ENCODE measurements around the gene GULP1. TPM values are rescaled to one million over a fixed set of nuclear protein-coding genes. Genes with fewer than 3 reads are reported as not detected.

Gene GULP1
- total and polyA plus RNA-seq, 2 of the 4 experiments (the other 2 are of a cell fraction): 24.4 to 40.1 TPM

GRCh38 chr2:188338463-188338862 is 46.8 kb downstream of the GULP1 start:
- CTCF ChIA-PET: interaction anchor here (0.6 to 1.1 kb wide), 2 partner anchors 10 to 20 kb away, joined by 3 to 6 read pairs; no protein-coding TSS in a partner anchor
- Histone ChIP-seq H2AK9ac (replicated peaks; ENCODE audit: low read depth, low read length, poor library complexity) (no peak overlapping the region), H3K4me3 (ENCODE audit: insufficient read depth, low read depth, low read length) (no peak overlapping the region)

More at GRCh38 chr2:188338463-188338862, 46.8 kb downstream of the GULP1 start:
- Histone ChIP-seq H3K27me3 (ENCODE audit: control insufficient read depth, insufficient read depth, low read length) (no peaks in the 10 kb centered on the region), H2BK5ac (ENCODE audit: low read depth, low read length, poor library complexity, severe bottlenecking) (no peak overlapping the region), H2BK20ac (ENCODE audit: low read depth, low read length) (no peak overlapping the region), H3K4me2 (ENCODE audit: low read depth, low read length) (no peak overlapping the region), H3K9ac (ENCODE audit: low read depth, low read length) (no peak overlapping the region), H4K8ac (ENCODE audit: low read depth in 2 of 2, low read length in 2 of 2) (no peak overlapping the region), H3K23ac (ENCODE audit: low read depth, low read length) (no peak overlapping the region), H3K4me1 (ENCODE audit: control insufficient read depth, insufficient read depth, low read length) (peaks cover 3% of the 10 kb centered on the region), H3K9me1 (ENCODE audit: insufficient read depth, low read length) (no peaks in the 10 kb centered on the region; the same call in 1 of the 2 replicates), H3K18ac (ENCODE audit: low read depth, low read length) (no peak overlapping the region), H3K79me1 (ENCODE audit: low read depth in 1 of 2, low read length in 2 of 2) (peaks cover 3 to 50% of the 10 kb centered on the region in 2 experiments; a peak in 3 of 4 replicates), H3K9me3 (ENCODE audit: control insufficient read depth, insufficient read depth, low read length) (no peaks in the 10 kb centered on the region), H3K36me3 (ENCODE audit: control insufficient read depth, insufficient read depth, low read length) (no peaks in the 10 kb centered on the region), H2AFZ (replicated peaks; ENCODE audit: low read length, poor library complexity) (no peak overlapping the region), H4K5ac (ENCODE audit: low read depth, low read length) (no peak overlapping the region), H2AK5ac (ENCODE audit: low read depth, low read length) (no peak overlapping the region), H2BK15ac (ENCODE audit: low read depth, low read length) (no peak overlapping the region), H3K27ac (ENCODE audit: insufficient read depth, low read length) (no peak overlapping the region), H4K91ac (ENCODE audit: insufficient read depth, low read depth, low read length) (no peak overlapping the region), H3K14ac (replicated peaks; ENCODE audit: low read depth, low read length) (no peak overlapping the region), H4K20me1 (ENCODE audit: insufficient read depth, low read length) (no peaks in the 10 kb centered on the region), H3K4ac (ENCODE audit: low read depth, low read length) (no peak overlapping the region), H2BK120ac (ENCODE audit: low read depth, low read length) (no peak overlapping the region), H3K56ac (ENCODE audit: extremely low read depth, insufficient read depth, low read length) (no peak overlapping the region)
- ATAC-seq (ENCODE audit: low read depth): no peak
- in situ Hi-C loops (cut with MboI; ENCODE audit: low sequenced_read_pairs) (no loop called here), dilution Hi-C loops (cut with HindIII; ENCODE audit: low sequenced_read_pairs, unreplicated experiment) (no loop called here), intact Hi-C loops (cut with micrococcal nuclease) (no loop called here)
- no peak for TF ChIP-seq MXI1 (IDR thresholded peaks at IDR 0.05; ENCODE audit: borderline replicate concordance, low read depth, low read length)
- TF ChIP-seq, protein P1, sequence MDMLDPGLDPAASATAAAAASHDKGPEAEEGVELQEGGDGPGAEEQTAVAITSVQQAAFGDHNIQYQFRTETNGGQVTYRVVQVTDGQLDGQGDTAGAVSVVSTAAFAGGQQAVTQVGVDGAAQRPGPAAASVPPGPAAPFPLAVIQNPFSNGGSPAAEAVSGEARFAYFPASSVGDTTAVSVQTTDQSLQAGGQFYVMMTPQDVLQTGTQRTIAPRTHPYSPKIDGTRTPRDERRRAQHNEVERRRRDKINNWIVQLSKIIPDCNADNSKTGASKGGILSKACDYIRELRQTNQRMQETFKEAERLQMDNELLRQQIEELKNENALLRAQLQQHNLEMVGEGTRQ (IDR thresholded peaks at IDR 0.05; ENCODE audit: low read depth, low read length): no peak
- TF ChIP-seq CEBPB (IDR thresholded peaks at IDR 0.05; ENCODE audit: low read depth, low read length): no peak
- TF ChIP-seq RAD21 (IDR thresholded peaks at IDR 0.05; ENCODE audit: low read length): no peak
- TF ChIP-seq MAFK (IDR thresholded peaks at IDR 0.05; ENCODE audit: low read depth, low read length): no peak
- TF ChIP-seq SMC3 (IDR thresholded peaks at IDR 0.05; ENCODE audit: low read depth, low read length): no peak
- TF ChIP-seq FOS (IDR thresholded peaks at IDR 0.05; ENCODE audit: low read depth, low read length): no peak
- TF ChIP-seq RFX5 (IDR thresholded peaks at IDR 0.05; ENCODE audit: low read depth, low read length): no peak
- TF ChIP-seq CHD1 (IDR thresholded peaks at IDR 0.05; ENCODE audit: low read depth, low read length): no peak
- TF ChIP-seq BHLHE40 (IDR thresholded peaks at IDR 0.05; ENCODE audit: low read depth, low read length): no peak
- TF ChIP-seq MAZ (IDR thresholded peaks at IDR 0.05; ENCODE audit: borderline replicate concordance, low read depth, low read length): no peak
- TF ChIP-seq, protein P2, sequence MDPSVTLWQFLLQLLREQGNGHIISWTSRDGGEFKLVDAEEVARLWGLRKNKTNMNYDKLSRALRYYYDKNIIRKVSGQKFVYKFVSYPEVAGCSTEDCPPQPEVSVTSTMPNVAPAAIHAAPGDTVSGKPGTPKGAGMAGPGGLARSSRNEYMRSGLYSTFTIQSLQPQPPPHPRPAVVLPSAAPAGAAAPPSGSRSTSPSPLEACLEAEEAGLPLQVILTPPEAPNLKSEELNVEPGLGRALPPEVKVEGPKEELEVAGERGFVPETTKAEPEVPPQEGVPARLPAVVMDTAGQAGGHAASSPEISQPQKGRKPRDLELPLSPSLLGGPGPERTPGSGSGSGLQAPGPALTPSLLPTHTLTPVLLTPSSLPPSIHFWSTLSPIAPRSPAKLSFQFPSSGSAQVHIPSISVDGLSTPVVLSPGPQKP (IDR thresholded peaks at IDR 0.05; ENCODE audit: borderline replicate concordance, low read depth, low read length): no peak
- TF ChIP-seq CTCF (conservative IDR thresholded peaks at IDR 0.05; ENCODE audit: low read depth, low read length): no peak
- TF ChIP-seq NFE2L2 (IDR thresholded peaks at IDR 0.05; ENCODE audit: low read depth, low read length): no peak
- no TSS peak for BruUV-seq (replicated peaks)
- POLR2A ChIA-PET (ENCODE audit: unreplicated experiment): no interaction called here
- WGBS, 2 experiments (ENCODE audit: extremely low coverage in 2 of 2, insufficient read length in 1 of 2): no CpG with 5 or more reads among the region's 3 CpGs
- no peak for DNase-seq
